Peyer's patch (tissue), 4 donors: ENCODE results near the gene GAK. TPM values are rescaled to one million over a fixed set of nuclear protein-coding genes. Genes with fewer than 3 reads are reported as not detected.
A peak's percentile ranks its signal among the peaks of the same experiment; 100 is the strongest.

ENCODE experiments used
- DNase-seq, 3 donors: peaks; one replicate each; pipeline ENCODE4 v3.0.0-alpha.2; 2017 to 2019
- H3K27ac ChIP-seq, 4 donors: fragments of 200-600 bp; sonication (generic); one replicate each; pipeline ENCODE4 v1.5.1; 2016 to 2019
- H3K27me3 ChIP-seq, 2 donors: fragments of 200-600 bp; sonication (generic); one replicate each; pipeline ENCODE4 v1.5.1; 2019
- H3K36me3 ChIP-seq, 3 donors: fragments of 200-600 bp; sonication (generic); one replicate each; pipeline ENCODE4 v1.5.1; 2016 to 2019
- H3K4me1 ChIP-seq, 4 donors: fragments of 200-600 bp; sonication (generic); one replicate each; pipeline ENCODE4 v1.5.1; 2016 to 2019
- H3K4me3 ChIP-seq, 4 donors: fragments of 200-600 bp; sonication (generic); 1 replicate in 3 of 4; 2 replicates in 1 of 4; pipeline ENCODE4 v1.5.1; 2016 to 2019; ENCODE audit warnings: mild to moderate bottlenecking in 1 of 4
- H3K9me3 ChIP-seq, 4 donors: fragments of 200-600 bp; sonication (generic); one replicate each; pipeline ENCODE4 v1.5.1; 2016 to 2019; ENCODE audit warnings: mild to moderate bottlenecking in 1 of 4
- CTCF ChIP-seq, 6 experiments: fragments of 450-650 bp in 4 of 6; fragments of 200-600 bp in 2 of 6; sonication (generic) in 1 of 6; IDR thresholded peaks; one replicate each; pipeline ENCODE4 v1.5.1; 2017 to 2019; ENCODE audit warnings: antibody characterized with exemption in 6 of 6, mild to moderate bottlenecking in 3 of 6, moderate library complexity in 1 of 6
- POLR2A ChIP-seq, 2 donors: fragments of 450-650 bp; IDR thresholded peaks; one replicate each; pipeline ENCODE4 v1.5.1; 2017; ENCODE audit warnings: antibody characterized with exemption in 2 of 2, mild to moderate bottlenecking in 2 of 2, moderate library complexity in 2 of 2
- total RNA-seq, 4 donors: library from RNA; depleted of rRNA; stranded (reverse); fragments of >200 nt; gene quantifications; one replicate each; pipeline ENCODE4 v1.1.0, GENCODE V29; 2016

Gene GAK
- total RNA-seq, 4 donors from 2014 or later: 248 to 362 (median 351) TPM

- DNase-seq: peak in 2 of 3 donors; percentile 34 to 40
- Histone ChIP-seq H3K4me3 (no peak overlapping the region), H3K27ac (no peak overlapping the region), H3K9me3 (no peaks in the 10 kb centered on the region), H3K27me3 (no peaks in the 10 kb centered on the region), H3K36me3 (peaks cover 0 to 48% (median 0%) of the 10 kb centered on the region in 3 donors), H3K4me1 (no peaks in the 10 kb centered on the region)
- TF ChIP-seq POLR2A (IDR thresholded peaks at IDR 0.05): no peak
These were observed 23.8 kb upstream of the GAK start for GRCh38 chr4:955931-956381.

- H3K4me1 ChIP-seq: no peaks in the 10 kb centered on the region
- peak in 2 of 3 donors; percentile 40 for DNase-seq
- peaks cover 0 to 42% (median 0%) of the 10 kb centered on the region in 3 donors for H3K36me3 ChIP-seq
- TF ChIP-seq POLR2A (IDR thresholded peaks at IDR 0.05) (no peak), CTCF (IDR thresholded peaks at IDR 0.05) (no peak)
- no peak overlapping the region for H3K27ac ChIP-seq
- no peaks in the 10 kb centered on the region for H3K9me3 ChIP-seq
- H3K27me3 ChIP-seq: no peaks in the 10 kb centered on the region
- H3K4me3 ChIP-seq: no peak overlapping the region
These were observed 23.2 kb upstream of the GAK start for GRCh38 chr4:955161-955921.

- Histone ChIP-seq H3K9me3 (no peaks in the 10 kb centered on the region), H3K4me1 (no peaks in the 10 kb centered on the region), H3K4me3 (no peak overlapping the region), H3K27me3 (no peaks in the 10 kb centered on the region), H3K27ac (no peak overlapping the region), H3K36me3 (peaks cover 0 to 33% (median 0%) of the 10 kb centered on the region in 3 donors)
- TF ChIP-seq CTCF (IDR thresholded peaks at IDR 0.05): no peak
- TF ChIP-seq POLR2A (IDR thresholded peaks at IDR 0.05): no peak
- DNase-seq: peak in 1 of 3 donors; percentile 39
These were observed 22.3 kb upstream of the GAK start for GRCh38 chr4:954211-955020.

- peak in 1 of 3 donors; percentile 39 for DNase-seq
- Histone ChIP-seq H3K27me3 (no peaks in the 10 kb centered on the region), H3K36me3 (peaks cover 0 to 24% (median 0%) of the 10 kb centered on the region in 3 donors), H3K27ac (no peak overlapping the region), H3K9me3 (no peaks in the 10 kb centered on the region), H3K4me1 (no peaks in the 10 kb centered on the region), H3K4me3 (no peak overlapping the region)
- TF ChIP-seq CTCF (IDR thresholded peaks at IDR 0.05) (no peak), POLR2A (IDR thresholded peaks at IDR 0.05) (no peak)
These were observed 21.4 kb upstream of the GAK start for GRCh38 chr4:953574-953915.

GRCh38 chr4:952881-953573, 20.9 kb upstream of the GAK start:
- H3K36me3 ChIP-seq: peaks cover 0 to 19% (median 0%) of the 10 kb centered on the region in 3 donors
- peak in 1 of 3 donors; percentile 44 for DNase-seq

More at GRCh38 chr4:952881-953573, 20.9 kb upstream of the GAK start:
- Histone ChIP-seq H3K4me1 (no peaks in the 10 kb centered on the region), H3K9me3 (no peaks in the 10 kb centered on the region), H3K27ac (no peak overlapping the region), H3K27me3 (no peaks in the 10 kb centered on the region), H3K4me3 (no peak overlapping the region)
- no peak for TF ChIP-seq CTCF (IDR thresholded peaks at IDR 0.05)
- no peak for TF ChIP-seq POLR2A (IDR thresholded peaks at IDR 0.05)
